Activated CD4-positive, alpha-beta T cell treated with anti-CD3 and anti-CD28 coated beads for 36 hours (primary cell): ENCODE measurements around the gene LRFN4. TPM values are rescaled to one million over a fixed set of nuclear protein-coding genes. Genes with fewer than 3 reads are reported as not detected.

Experiments
- ATAC-seq: fragments of 200-7000 bp; cut with Tn5 transposase; one replicate; pipeline ENCODE4 v1.10.0; 2021; ENCODE audit warnings: mild to moderate bottlenecking, moderate library complexity
- CTCF ChIA-PET: fragments of 350-600 bp; sonication (Branson Sonifier 250); formaldehyde crosslinking; loops from one replicate; lab custom pipeline; 2021; ENCODE audit warnings: antibody characterized with exemption; lab: Charles Lee
- POLR2A ChIA-PET: fragments of 350-600 bp; sonication (Branson Sonifier 250); formaldehyde crosslinking; loops from one replicate; lab custom pipeline; 2021; ENCODE audit warnings: antibody characterized with exemption, inconsistent platforms; lab: Charles Lee
- DNase-seq: peaks from one replicate; pipeline ENCODE4 v3.0.0-alpha.2; 2020
- H3K27ac Mint-ChIP-seq: one replicate; pipeline ENCODE4 v1.8.0; 2021; ENCODE audit warnings: mixed read lengths
- H3K27me3 Mint-ChIP-seq: one replicate; pipeline ENCODE4 v1.8.0; 2021; ENCODE audit warnings: mixed read lengths
- H3K36me3 Mint-ChIP-seq: one replicate; pipeline ENCODE4 v1.8.0; 2021; ENCODE audit warnings: low read depth, mixed read lengths
- H3K4me1 Mint-ChIP-seq: one replicate; pipeline ENCODE4 v1.8.0; 2021; ENCODE audit warnings: mixed read lengths
- H3K4me3 Mint-ChIP-seq: one replicate; pipeline ENCODE4 v1.8.0; 2021; ENCODE audit warnings: mild to moderate bottlenecking, moderate library complexity, mixed read lengths
- H3K9me3 Mint-ChIP-seq: one replicate; pipeline ENCODE4 v1.8.0; 2021; ENCODE audit warnings: low read depth, mixed read lengths
- intact Hi-C, 2 experiments: fragments of 100-400 bp; cut with DNase I in 1 of 2; cut with micrococcal nuclease in 1 of 2; formaldehyde crosslinking; loops; one replicate each; pipeline versions ENCODE4 v1.14.2 to v1.15.1; 2022 to 2024; cut with DNase I, micrococcal nuclease
- total RNA-seq, 2 experiments: library from RNA; stranded (reverse); gene quantifications; one replicate each; pipeline ENCODE4 v1.2.3, GENCODE V29; 2021

LRFN4 gene
- total RNA-seq, 2 experiments from 2014 or later = 19.2 to 22.7 TPM

GRCh38 chr11:66845143-66845875 lies 11.6 kb upstream of the LRFN4 start:
- H3K4me3 Mint-ChIP-seq = peak overlapping the region; percentile 92
- DNase-seq (no peak), ATAC-seq (no peak)
- H3K4me1 Mint-ChIP-seq = peaks cover 37% of the 10 kb centered on the region
- no peaks in the 10 kb centered on the region for H3K27me3 Mint-ChIP-seq
- ChIA-PET CTCF (interaction anchor here (0.7 to 3.3 kb wide), 3 partner anchors 10 to 543 kb away, joined by 3 to 11 read pairs (median 3); no protein-coding TSS in a partner anchor), POLR2A (interaction anchor here (1.1 kb wide), 2 partner anchors 10 to 11 kb away, joined by 3 read pairs; no protein-coding TSS in a partner anchor)
- peak overlapping the region; percentile 51 for H3K27ac Mint-ChIP-seq
- H3K36me3 Mint-ChIP-seq = peaks cover 23% of the 10 kb centered on the region
- intact Hi-C loops = no loop called here
- H3K9me3 Mint-ChIP-seq = no peaks in the 10 kb centered on the region

GRCh38 chr11:66845876-66846212 lies 11.0 kb upstream of the LRFN4 start:
- H3K4me1 Mint-ChIP-seq = peaks cover 31% of the 10 kb centered on the region
- no peak overlapping the region for H3K27ac Mint-ChIP-seq
- DNase-seq (no peak), ATAC-seq (no peak)
- ChIA-PET CTCF (interaction anchor here (0.6 to 1.1 kb wide), 3 partner anchors 111 to 544 kb away, joined by 3 read pairs; no protein-coding TSS in a partner anchor), POLR2A (interaction anchor here (0.5 kb wide), 1 partner anchor 1627 kb away, joined by 3 read pairs; no protein-coding TSS in a partner anchor)
- no peaks in the 10 kb centered on the region for H3K9me3 Mint-ChIP-seq
- intact Hi-C loops = no loop called here
- H3K4me3 Mint-ChIP-seq = no peak overlapping the region
- peaks cover 18% of the 10 kb centered on the region for H3K36me3 Mint-ChIP-seq
- H3K27me3 Mint-ChIP-seq = no peaks in the 10 kb centered on the region

DNA sequence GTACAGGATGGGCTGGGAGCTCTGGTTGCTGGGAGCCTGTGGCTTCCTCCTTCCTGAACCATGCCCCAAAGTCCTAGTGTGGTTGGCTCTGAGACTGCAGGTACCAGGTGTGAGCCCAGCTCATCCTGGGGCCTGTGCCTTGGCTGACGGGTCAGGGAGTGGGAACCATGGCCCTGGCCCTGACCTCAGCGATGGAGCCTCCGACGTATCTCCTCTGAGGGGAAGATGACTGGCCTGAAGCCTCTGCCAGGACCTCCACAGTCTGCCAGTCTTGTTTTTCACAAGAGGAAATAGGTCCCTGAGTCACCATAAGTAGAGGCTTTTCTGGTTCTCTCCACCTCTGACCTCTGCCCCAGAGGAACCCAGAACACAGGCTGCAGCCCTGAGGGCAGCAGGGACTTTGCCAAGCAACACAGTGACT lies 10.2 kb upstream of the LRFN4 start:
- peaks cover 14% of the 10 kb centered on the region for H3K36me3 Mint-ChIP-seq
- ChIA-PET CTCF (interaction anchor here (0.6 to 1.1 kb wide), 2 partner anchors 110 to 266 kb away, joined by 3 read pairs; no protein-coding TSS in a partner anchor), POLR2A (interaction anchor here (0.5 kb wide), 1 partner anchor 1628 kb away, joined by 3 read pairs; no protein-coding TSS in a partner anchor)
- ATAC-seq = no peak
- H3K27ac Mint-ChIP-seq = no peak overlapping the region
- H3K4me3 Mint-ChIP-seq = no peak overlapping the region
- no peak for DNase-seq
- no peaks in the 10 kb centered on the region for H3K9me3 Mint-ChIP-seq
- peaks cover 26% of the 10 kb centered on the region for H3K4me1 Mint-ChIP-seq
- H3K27me3 Mint-ChIP-seq = no peaks in the 10 kb centered on the region
- intact Hi-C loops = no loop called here

- no peaks in the 10 kb centered on the region for H3K9me3 Mint-ChIP-seq
- no peak overlapping the region for H3K27ac Mint-ChIP-seq
- DNase-seq (no peak), ATAC-seq (no peak)
- ChIA-PET CTCF (interaction anchor here (1.2 kb wide), 1 partner anchor 13 kb away, joined by 6 read pairs; no protein-coding TSS in a partner anchor), POLR2A (no interaction called here)
- H3K4me3 Mint-ChIP-seq = no peak overlapping the region
- peaks cover 8% of the 10 kb centered on the region for H3K36me3 Mint-ChIP-seq
- intact Hi-C loops = no loop called here
- H3K4me1 Mint-ChIP-seq = peaks cover 24% of the 10 kb centered on the region
- H3K27me3 Mint-ChIP-seq = no peaks in the 10 kb centered on the region
These were observed 9.2 kb upstream of the LRFN4 start for GRCh38 chr11:66847461-66848232.

- H3K36me3 Mint-ChIP-seq = peaks cover 8% of the 10 kb centered on the region
- H3K27me3 Mint-ChIP-seq = no peaks in the 10 kb centered on the region
- H3K27ac Mint-ChIP-seq = no peak overlapping the region
- H3K4me1 Mint-ChIP-seq = peaks cover 21% of the 10 kb centered on the region
- no peaks in the 10 kb centered on the region for H3K9me3 Mint-ChIP-seq
- POLR2A ChIA-PET = no interaction called here
- ATAC-seq = no peak
- DNase-seq = no peak
- no peak overlapping the region for H3K4me3 Mint-ChIP-seq
- CTCF ChIA-PET = interaction anchor here (1.2 kb wide), 1 partner anchor 14 kb away, joined by 6 read pairs; no protein-coding TSS in a partner anchor
- intact Hi-C loops = no loop called here
These were observed 8.0 kb upstream of the LRFN4 start for GRCh38 chr11:66848671-66849500.

DNA sequence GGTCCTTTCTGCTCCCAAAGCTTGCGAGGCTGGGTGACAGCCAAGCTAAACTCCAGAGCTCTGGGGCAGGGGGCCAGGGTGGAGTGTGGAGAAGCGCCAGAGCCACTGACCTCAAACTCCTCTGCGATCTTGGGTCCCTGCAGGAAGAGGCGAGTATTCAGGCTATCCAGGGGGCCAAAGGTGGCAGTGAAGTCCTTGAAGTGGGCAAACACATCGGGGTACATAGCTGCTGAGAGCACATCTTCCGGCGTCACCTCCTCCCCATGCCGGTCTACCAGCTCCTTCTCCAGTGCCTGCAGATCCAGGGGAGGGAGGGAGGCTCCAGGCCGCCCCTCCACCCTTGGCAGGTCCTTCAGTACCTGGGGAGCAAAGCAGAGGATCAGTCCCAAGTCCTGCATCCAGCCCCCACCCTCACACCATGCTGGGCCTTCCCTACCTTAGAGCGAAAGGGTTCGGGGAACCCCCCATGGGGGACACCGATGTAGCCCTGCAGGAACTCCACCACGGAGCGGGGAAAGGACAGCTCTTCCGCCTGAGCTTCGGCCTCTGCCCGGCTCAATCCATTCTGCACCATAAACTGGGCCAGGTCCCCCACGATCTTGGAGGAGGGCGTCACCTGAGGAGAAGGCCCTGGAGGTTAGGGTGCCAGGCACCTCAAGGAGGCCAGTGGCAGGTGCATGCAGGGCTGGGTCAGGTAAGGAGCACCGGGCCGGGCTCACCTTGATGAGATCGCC lies 7.2 kb upstream of the LRFN4 start:
- intact Hi-C loops = no loop called here
- ChIA-PET POLR2A (no interaction called here), CTCF (no interaction called here)
- H3K4me1 Mint-ChIP-seq = peaks cover 14% of the 10 kb centered on the region
- H3K36me3 Mint-ChIP-seq = peaks cover 8% of the 10 kb centered on the region
- ATAC-seq (no peak), DNase-seq (no peak)
- H3K4me3 Mint-ChIP-seq = no peak overlapping the region
- no peaks in the 10 kb centered on the region for H3K27me3 Mint-ChIP-seq
- no peak overlapping the region for H3K27ac Mint-ChIP-seq
- H3K9me3 Mint-ChIP-seq = no peaks in the 10 kb centered on the region

- intact Hi-C loops = no loop called here
- H3K9me3 Mint-ChIP-seq = no peaks in the 10 kb centered on the region
- POLR2A ChIA-PET = no interaction called here
- H3K36me3 Mint-ChIP-seq = peaks cover 4% of the 10 kb centered on the region
- H3K27me3 Mint-ChIP-seq = no peaks in the 10 kb centered on the region
- CTCF ChIA-PET = interaction anchor here (0.7 kb wide), 1 partner anchor 14 kb away, joined by 3 read pairs; no protein-coding TSS in a partner anchor
- ATAC-seq (no peak), DNase-seq (no peak)
- peaks cover 9% of the 10 kb centered on the region for H3K4me1 Mint-ChIP-seq
- no peak overlapping the region for H3K4me3 Mint-ChIP-seq
- H3K27ac Mint-ChIP-seq = no peak overlapping the region
These were observed 6.7 kb upstream of the LRFN4 start for GRCh38 chr11:66850235-66850587.

DNA sequence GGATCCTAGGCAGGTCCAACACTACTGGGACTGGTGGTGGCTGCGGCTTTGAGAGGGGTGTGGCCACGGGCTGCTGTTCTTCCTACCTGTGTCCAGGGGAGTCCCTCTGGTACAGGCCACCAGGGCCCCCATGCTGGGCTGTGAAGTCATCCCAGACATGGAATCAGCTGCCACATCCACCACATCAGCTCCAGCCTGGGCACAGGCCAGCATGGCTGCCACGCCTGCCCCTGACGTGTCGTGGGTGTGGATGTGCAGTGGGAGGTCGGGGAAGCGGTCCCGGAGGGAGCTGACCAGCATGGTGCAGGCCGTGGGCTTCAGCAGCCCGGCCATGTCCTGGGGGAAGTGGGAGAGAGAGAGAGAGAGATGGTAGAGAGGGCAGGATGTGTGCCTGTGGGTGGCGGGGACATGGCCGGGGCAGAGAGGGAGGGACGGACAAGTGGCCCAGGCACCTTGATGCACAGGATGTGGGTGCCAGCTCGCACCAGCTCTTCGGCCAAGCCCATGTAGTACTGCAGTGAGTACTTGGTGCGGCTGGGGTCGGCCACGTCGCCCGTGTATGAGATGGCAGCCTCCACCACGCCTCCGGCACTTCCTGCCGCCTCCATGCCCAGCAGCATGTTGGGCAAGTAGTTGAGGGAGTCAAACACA lies 6.2 kb upstream of the LRFN4 start:
- intact Hi-C loops = no loop called here
- Mint-ChIP-seq H3K27me3 (no peaks in the 10 kb centered on the region), H3K36me3 (no peaks in the 10 kb centered on the region), H3K9me3 (no peaks in the 10 kb centered on the region), H3K4me3 (no peak overlapping the region), H3K4me1 (peaks cover 9% of the 10 kb centered on the region), H3K27ac (no peak overlapping the region)
- ChIA-PET POLR2A (no interaction called here), CTCF (interaction anchor here (0.7 kb wide), 1 partner anchor 14 kb away, joined by 3 read pairs; no protein-coding TSS in a partner anchor)
- no peak for DNase-seq
- ATAC-seq = no peak

DNA sequence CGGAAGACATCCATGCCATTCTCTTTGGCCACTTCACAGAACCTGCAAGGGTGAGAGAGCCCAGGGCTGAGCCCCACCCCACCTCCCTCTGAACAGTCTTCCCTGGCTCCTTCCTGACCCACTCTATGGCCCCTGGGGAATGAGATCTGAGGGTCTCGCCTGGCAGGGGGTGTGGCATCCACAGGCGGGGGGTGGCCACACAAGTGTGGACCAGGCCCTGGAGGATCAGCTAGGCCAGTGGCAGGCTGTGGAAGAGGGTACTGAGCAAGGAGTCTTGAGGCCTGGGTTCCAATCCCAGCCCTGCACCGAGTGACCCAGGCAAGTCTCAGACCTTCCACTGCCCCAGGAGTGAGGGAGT lies 5.6 kb upstream of the LRFN4 start:
- intact Hi-C loops = no loop called here
- H3K27me3 Mint-ChIP-seq = no peaks in the 10 kb centered on the region
- no peak for DNase-seq
- no peak overlapping the region for H3K4me3 Mint-ChIP-seq
- no peak for ATAC-seq
- H3K4me1 Mint-ChIP-seq = peaks cover 11% of the 10 kb centered on the region
- H3K27ac Mint-ChIP-seq = peak overlapping the region; percentile 25
- ChIA-PET POLR2A (interaction anchor here (0.6 to 2.0 kb wide), 3 partner anchors 8 to 125 kb away, joined by 3 to 9 read pairs (median 4); partner anchors contain the start of gene RCE1), CTCF (interaction anchor here (0.6 to 1.4 kb wide), 9 partner anchors 8 to 140 kb away, joined by 3 to 7 read pairs (median 4); partner anchors contain the start of gene RCE1)
- no peaks in the 10 kb centered on the region for H3K9me3 Mint-ChIP-seq
- H3K36me3 Mint-ChIP-seq = no peaks in the 10 kb centered on the region
